HepG2 (cell line): Measurements from ENCODE around the gene MCF2L. TPM values are rescaled to one million over a fixed set of nuclear protein-coding genes. Genes with fewer than 3 reads are reported as not detected.

Experiments
- ATAC-seq: fragments of 200-7000 bp; cut with Tn5 transposase; 3 replicates; pipeline ENCODE4 v1.9.1; 2020; ENCODE audit warnings: mild to moderate bottlenecking, moderate library complexity
- BruUV-seq: library from RNA; stranded (reverse); fragments of 400-500 nt; replicated peaks from 2 replicates; lab custom pipeline; 2021; lab: Mats Ljungman, UMichigan
- CTCF ChIA-PET: fragments of 300-600 bp; formaldehyde crosslinking; extraction: SDS; loops from one replicate; lab custom pipeline; 2021; ENCODE audit warnings: low total read pairs, inconsistent platforms, low intra/inter-chr PET ratio; lab: Yijun Ruan, JAX
- POLR2A ChIA-PET: fragments of 350-600 bp; sonication (Branson Sonifier 250); formaldehyde crosslinking; loops from one replicate; lab custom pipeline; 2020; ENCODE audit warnings: antibody characterized with exemption, inconsistent platforms; lab: Yijun Ruan, JAX
- DNase-seq: peaks from one replicate; pipeline ENCODE4 v3.0.0-alpha.2; 2015; ENCODE audit warnings: low spot score
- FAIRE-seq: peaks from 3 replicates; lab custom pipeline; 2011; peaks lifted over from hg19 to GRCh38; lab: Jason Lieb, UNC
- H2AFZ ChIP-seq: one replicate; pipeline ENCODE4 v1.6.1; 2011; ENCODE audit warnings: low read length, inconsistent platforms
- H3K27ac ChIP-seq: fragments of 300-600 bp; 3 replicates; pipeline ENCODE4 v1.8.0; 2011; ENCODE audit warnings: mixed run types, mild to moderate bottlenecking, mixed read lengths, low read length, inconsistent platforms; ENCODE audit not compliant: insufficient read depth; ENCODE audit errors: extremely low read length
- H3K27me3 ChIP-seq, 2 experiments: fragments of 200-600 bp in 1 of 2; 2 replicates in 1 of 2; 3 replicates in 1 of 2; pipeline versions ENCODE4 v1.6.0 to v1.8.0; 2011; ENCODE audit warnings: low read length in 2 of 2, mild to moderate bottlenecking in 2 of 2, moderate library complexity in 2 of 2, inconsistent platforms in 1 of 2; ENCODE audit not compliant: insufficient read depth in 2 of 2, control insufficient read depth in 1 of 2
- H3K36me3 ChIP-seq, 2 experiments: fragments of 200-600 bp in 1 of 2; replicated peaks in 1 of 2; 2 replicates in 1 of 2; 3 replicates in 1 of 2; pipeline versions ENCODE4 v1.5.1 to v1.8.0; 2011; ENCODE audit warnings: low read length in 2 of 2, inconsistent platforms in 1 of 2; ENCODE audit not compliant: insufficient read depth in 2 of 2, control insufficient read depth in 1 of 2
- H3K4me1 ChIP-seq: 2 replicates; pipeline ENCODE4 v1.5.1; 2012; ENCODE audit warnings: low read length, inconsistent platforms; ENCODE audit not compliant: insufficient read depth
- H3K4me2 ChIP-seq: 2 replicates; pipeline ENCODE4 v1.6.0; 2011; ENCODE audit warnings: low read depth, low read length, inconsistent platforms
- H3K4me3 ChIP-seq, 3 experiments: fragments of 200-600 bp in 1 of 3; sonication (generic), shearing (Covaris generic) in 1 of 3; replicated peaks in 1 of 3; 2 replicates each; pipeline ENCODE4 v1.5.1; 2011 to 2016; ENCODE audit warnings: low read length in 3 of 3, inconsistent platforms in 2 of 3, low read depth in 2 of 3, mild to moderate bottlenecking in 2 of 3, control low read depth in 1 of 3, mixed read lengths in 1 of 3; ENCODE audit not compliant: insufficient read depth in 1 of 3
- H3K79me2 ChIP-seq: one replicate; pipeline ENCODE4 v1.6.1; 2011; ENCODE audit warnings: low read length, inconsistent platforms; ENCODE audit not compliant: insufficient read depth
- H3K9ac ChIP-seq: 2 replicates; pipeline ENCODE4 v1.6.0; 2011; ENCODE audit warnings: mild to moderate bottlenecking, low read depth, low read length, inconsistent platforms; ENCODE audit not compliant: insufficient read depth
- H3K9me3 ChIP-seq: 2 replicates; pipeline ENCODE4 v1.5.1; 2012; ENCODE audit warnings: mild to moderate bottlenecking, low read length
- H4K20me1 ChIP-seq: 2 replicates; pipeline ENCODE4 v1.6.0; 2011; ENCODE audit warnings: inconsistent platforms, mild to moderate bottlenecking, low read length, moderate library complexity; ENCODE audit not compliant: insufficient read depth
- ERF ChIP-seq: IDR thresholded peaks from 2 replicates; pipeline ENCODE4 v1.6.1; 2018; ENCODE audit warnings: missing biosample characterization, missing genetic modification reagents
- KLF15 ChIP-seq: sonication (generic); formaldehyde crosslinking; IDR thresholded peaks from 2 replicates; pipeline ENCODE4 v1.8.1; 2023; ENCODE audit warnings: borderline replicate concordance, mild to moderate bottlenecking, inconsistent platforms, missing genetic modification reagents, mixed read lengths
- MED8 ChIP-seq: sonication (generic); formaldehyde crosslinking; IDR thresholded peaks from 2 replicates; pipeline ENCODE4 v1.8.1; 2023; ENCODE audit warnings: mild to moderate bottlenecking, missing genetic modification reagents; ENCODE audit not compliant: insufficient replicate concordance
- MXI1 ChIP-seq: IDR thresholded peaks from 3 replicates; pipeline ENCODE4 v1.6.1; 2012; ENCODE audit warnings: low read depth, low read length, inconsistent platforms, borderline replicate concordance
- PHB2 ChIP-seq: fragments of 450-650 bp; IDR thresholded peaks from 2 replicates; pipeline ENCODE4 v1.6.1; 2018; ENCODE audit not compliant: partially characterized antibody
- ZNF234 ChIP-seq: sonication (generic); formaldehyde crosslinking; conservative IDR thresholded peaks from 2 replicates; pipeline ENCODE4 v1.5.1; 2020; ENCODE audit warnings: mild to moderate bottlenecking, missing genetic modification reagents
- ZNF256 ChIP-seq: sonication (generic); formaldehyde crosslinking; conservative IDR thresholded peaks from 2 replicates; pipeline ENCODE4 v1.4.0; 2020; ENCODE audit warnings: missing genetic modification reagents
- ZNF570 ChIP-seq: sonication (generic); formaldehyde crosslinking; IDR thresholded peaks from 2 replicates; pipeline ENCODE4 v1.4.0; 2020; ENCODE audit warnings: mild to moderate bottlenecking, missing genetic modification reagents, borderline replicate concordance
- ZSCAN21 ChIP-seq: sonication (generic); formaldehyde crosslinking; IDR thresholded peaks from 2 replicates; pipeline ENCODE4 v1.8.0; 2022; ENCODE audit warnings: mild to moderate bottlenecking, missing genetic modification reagents, moderate library complexity, borderline replicate concordance
- WGBS: methylation state at CpG from one replicate; pipeline ENCODE4 v1.1.6; 2017; ENCODE audit warnings: low lambda C conversion rate; 5-methylcytosine and 5-hydroxymethylcytosine counted together
- in situ Hi-C: cut with HindIII; loops from 2 replicates; pipeline ENCODE4 v1.10.0; 2017; ENCODE audit warnings: low pct_unique_long_range_greater_than_20kb; ENCODE audit not compliant: extremely low pct_ligation_motif_present
- intact Hi-C: fragments of 100-400 bp; cut with micrococcal nuclease; formaldehyde crosslinking; loops from one replicate; pipeline ENCODE4 v1.10.0; 2022; ENCODE audit not compliant: unreplicated experiment
- polyA plus RNA-seq, 8 experiments: library from polyadenylated mRNA; depleted of rRNA in 3 of 8; stranded (reverse) in 7 of 8; unstranded in 1 of 8; fragments of >200 nt; fragmentation: Illumina TruSeq in 4 of 8; extraction: Trizol in 4 of 8; gene quantifications; 2 replicates each; pipeline versions ENCODE4 v1.2.1 to v1.2.3, GENCODE V29; 2011 to 2016; ENCODE audit warnings: low read depth in 4 of 8, missing spikeins in 1 of 8, mixed read lengths in 1 of 8; ENCODE audit not compliant: insufficient read depth in 1 of 8
- total RNA-seq, 5 experiments: library from RNA; depleted of rRNA; stranded (reverse); fragments of >200 nt; fragmentation: Illumina TruSeq; extraction: Trizol; gene quantifications; 2 replicates each; pipeline ENCODE4 v1.2.3, GENCODE V29; 2016; ENCODE audit warnings: low read depth in 1 of 5
- TF ChIP-seq, protein P1 (sequence below): sonication (generic); formaldehyde crosslinking; IDR thresholded peaks from 2 replicates; pipeline ENCODE4 v1.4.0; 2020; ENCODE audit warnings: mild to moderate bottlenecking, missing genetic modification reagents
- TF ChIP-seq, protein P2 (sequence below): fragments of 450-650 bp; IDR thresholded peaks from 2 replicates; pipeline ENCODE4 v1.6.1; 2017; ENCODE audit warnings: mild to moderate bottlenecking
- TF ChIP-seq, protein P3 (sequence below): sonication (generic); formaldehyde crosslinking; IDR thresholded peaks from 2 replicates; pipeline ENCODE4 v1.5.1; 2020; ENCODE audit warnings: mild to moderate bottlenecking, missing genetic modification reagents, moderate library complexity
- TF ChIP-seq, protein P4 (sequence below): IDR thresholded peaks from 2 replicates; pipeline ENCODE4 v1.6.1; 2012; ENCODE audit warnings: low read depth, low read length, improper control_type of control experiment

The MCF2L gene
- total and polyA plus RNA-seq, 2 of the 13 experiments (the other 11 are each of a cell fraction or from before 2014, with no cell fraction given): 19.4 to 28.4 TPM

DNA sequence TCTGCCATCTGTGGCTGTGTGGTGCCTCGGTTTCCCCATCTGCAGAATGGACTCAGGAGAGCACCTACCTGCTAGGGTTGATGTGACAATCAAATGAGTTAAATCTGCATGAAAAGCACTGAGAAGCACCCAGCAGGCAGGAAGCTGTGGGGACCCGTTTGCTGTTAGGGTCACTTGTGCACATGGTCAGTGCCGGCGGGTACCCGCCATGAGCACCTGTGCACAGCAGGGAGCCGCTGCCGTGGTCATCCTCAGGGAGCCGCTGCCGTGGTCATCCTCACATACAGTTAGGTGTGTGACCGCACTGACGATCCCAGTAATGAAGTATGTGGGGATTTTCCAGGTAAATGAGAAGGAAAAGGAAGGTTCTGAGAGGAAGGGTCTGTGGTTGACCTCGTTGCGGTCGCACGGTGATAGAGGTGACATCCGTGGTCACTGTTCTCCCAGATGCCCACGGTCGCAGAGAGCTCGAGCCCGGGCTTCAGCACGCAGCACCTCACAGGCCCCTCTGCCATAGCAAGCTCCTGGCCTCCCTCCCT, 6.5 kb downstream of the MCF2L start:
- no peak overlapping the region for H3K4me3 ChIP-seq
- H3K79me2 ChIP-seq: peaks cover 21% of the 10 kb centered on the region
- H3K4me2 ChIP-seq: no peak overlapping the region
- FAIRE-seq (no peak), DNase-seq (no peak), ATAC-seq (no peak)
- ChIA-PET CTCF (no interaction called here), POLR2A (no interaction called here)
- intact Hi-C loops (no loop called here), in situ Hi-C loops (no loop called here)
- WGBS: 97% methylated on average over 16 of the region's 21 CpGs
- no peaks in the 10 kb centered on the region for H3K9me3 ChIP-seq
- no peaks in the 10 kb centered on the region for H3K27me3 ChIP-seq
- peaks cover 19% of the 10 kb centered on the region for H3K4me1 ChIP-seq
- H4K20me1 ChIP-seq: no peaks in the 10 kb centered on the region; the same call in 1 of the 2 replicates
- H2AFZ ChIP-seq: no peak overlapping the region
- BruUV-seq: no TSS peak
- no peak overlapping the region for H3K9ac ChIP-seq
- peaks cover 3 to 9% of the 10 kb centered on the region in 2 experiments; a peak in 3 of 5 replicates for H3K36me3 ChIP-seq
- H3K27ac ChIP-seq: no peak overlapping the region
- no peak for TF ChIP-seq KLF15
- TF ChIP-seq MXI1: no peak
- no peak for TF ChIP-seq ZNF256 (CRISPR knock-in tag)
- TF ChIP-seq, protein P1, sequence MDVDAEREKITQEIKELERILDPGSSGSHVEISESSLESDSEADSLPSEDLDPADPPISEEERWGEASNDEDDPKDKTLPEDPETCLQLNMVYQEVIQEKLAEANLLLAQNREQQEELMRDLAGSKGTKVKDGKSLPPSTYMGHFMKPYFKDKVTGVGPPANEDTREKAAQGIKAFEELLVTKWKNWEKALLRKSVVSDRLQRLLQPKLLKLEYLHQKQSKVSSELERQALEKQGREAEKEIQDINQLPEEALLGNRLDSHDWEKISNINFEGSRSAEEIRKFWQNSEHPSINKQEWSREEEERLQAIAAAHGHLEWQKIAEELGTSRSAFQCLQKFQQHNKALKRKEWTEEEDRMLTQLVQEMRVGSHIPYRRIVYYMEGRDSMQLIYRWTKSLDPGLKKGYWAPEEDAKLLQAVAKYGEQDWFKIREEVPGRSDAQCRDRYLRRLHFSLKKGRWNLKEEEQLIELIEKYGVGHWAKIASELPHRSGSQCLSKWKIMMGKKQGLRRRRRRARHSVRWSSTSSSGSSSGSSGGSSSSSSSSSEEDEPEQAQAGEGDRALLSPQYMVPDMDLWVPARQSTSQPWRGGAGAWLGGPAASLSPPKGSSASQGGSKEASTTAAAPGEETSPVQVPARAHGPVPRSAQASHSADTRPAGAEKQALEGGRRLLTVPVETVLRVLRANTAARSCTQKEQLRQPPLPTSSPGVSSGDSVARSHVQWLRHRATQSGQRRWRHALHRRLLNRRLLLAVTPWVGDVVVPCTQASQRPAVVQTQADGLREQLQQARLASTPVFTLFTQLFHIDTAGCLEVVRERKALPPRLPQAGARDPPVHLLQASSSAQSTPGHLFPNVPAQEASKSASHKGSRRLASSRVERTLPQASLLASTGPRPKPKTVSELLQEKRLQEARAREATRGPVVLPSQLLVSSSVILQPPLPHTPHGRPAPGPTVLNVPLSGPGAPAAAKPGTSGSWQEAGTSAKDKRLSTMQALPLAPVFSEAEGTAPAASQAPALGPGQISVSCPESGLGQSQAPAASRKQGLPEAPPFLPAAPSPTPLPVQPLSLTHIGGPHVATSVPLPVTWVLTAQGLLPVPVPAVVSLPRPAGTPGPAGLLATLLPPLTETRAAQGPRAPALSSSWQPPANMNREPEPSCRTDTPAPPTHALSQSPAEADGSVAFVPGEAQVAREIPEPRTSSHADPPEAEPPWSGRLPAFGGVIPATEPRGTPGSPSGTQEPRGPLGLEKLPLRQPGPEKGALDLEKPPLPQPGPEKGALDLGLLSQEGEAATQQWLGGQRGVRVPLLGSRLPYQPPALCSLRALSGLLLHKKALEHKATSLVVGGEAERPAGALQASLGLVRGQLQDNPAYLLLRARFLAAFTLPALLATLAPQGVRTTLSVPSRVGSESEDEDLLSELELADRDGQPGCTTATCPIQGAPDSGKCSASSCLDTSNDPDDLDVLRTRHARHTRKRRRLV: no peak
- TF ChIP-seq, protein P2, sequence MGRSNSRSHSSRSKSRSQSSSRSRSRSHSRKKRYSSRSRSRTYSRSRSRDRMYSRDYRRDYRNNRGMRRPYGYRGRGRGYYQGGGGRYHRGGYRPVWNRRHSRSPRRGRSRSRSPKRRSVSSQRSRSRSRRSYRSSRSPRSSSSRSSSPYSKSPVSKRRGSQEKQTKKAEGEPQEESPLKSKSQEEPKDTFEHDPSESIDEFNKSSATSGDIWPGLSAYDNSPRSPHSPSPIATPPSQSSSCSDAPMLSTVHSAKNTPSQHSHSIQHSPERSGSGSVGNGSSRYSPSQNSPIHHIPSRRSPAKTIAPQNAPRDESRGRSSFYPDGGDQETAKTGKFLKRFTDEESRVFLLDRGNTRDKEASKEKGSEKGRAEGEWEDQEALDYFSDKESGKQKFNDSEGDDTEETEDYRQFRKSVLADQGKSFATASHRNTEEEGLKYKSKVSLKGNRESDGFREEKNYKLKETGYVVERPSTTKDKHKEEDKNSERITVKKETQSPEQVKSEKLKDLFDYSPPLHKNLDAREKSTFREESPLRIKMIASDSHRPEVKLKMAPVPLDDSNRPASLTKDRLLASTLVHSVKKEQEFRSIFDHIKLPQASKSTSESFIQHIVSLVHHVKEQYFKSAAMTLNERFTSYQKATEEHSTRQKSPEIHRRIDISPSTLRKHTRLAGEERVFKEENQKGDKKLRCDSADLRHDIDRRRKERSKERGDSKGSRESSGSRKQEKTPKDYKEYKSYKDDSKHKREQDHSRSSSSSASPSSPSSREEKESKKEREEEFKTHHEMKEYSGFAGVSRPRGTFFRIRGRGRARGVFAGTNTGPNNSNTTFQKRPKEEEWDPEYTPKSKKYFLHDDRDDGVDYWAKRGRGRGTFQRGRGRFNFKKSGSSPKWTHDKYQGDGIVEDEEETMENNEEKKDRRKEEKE: no peak
- TF ChIP-seq, protein P3, sequence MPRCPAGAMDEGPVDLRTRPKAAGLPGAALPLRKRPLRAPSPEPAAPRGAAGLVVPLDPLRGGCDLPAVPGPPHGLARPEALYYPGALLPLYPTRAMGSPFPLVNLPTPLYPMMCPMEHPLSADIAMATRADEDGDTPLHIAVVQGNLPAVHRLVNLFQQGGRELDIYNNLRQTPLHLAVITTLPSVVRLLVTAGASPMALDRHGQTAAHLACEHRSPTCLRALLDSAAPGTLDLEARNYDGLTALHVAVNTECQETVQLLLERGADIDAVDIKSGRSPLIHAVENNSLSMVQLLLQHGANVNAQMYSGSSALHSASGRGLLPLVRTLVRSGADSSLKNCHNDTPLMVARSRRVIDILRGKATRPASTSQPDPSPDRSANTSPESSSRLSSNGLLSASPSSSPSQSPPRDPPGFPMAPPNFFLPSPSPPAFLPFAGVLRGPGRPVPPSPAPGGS (CRISPR knock-in tag): no peak
- no peak for TF ChIP-seq MED8
- TF ChIP-seq ERF (CRISPR knock-in tag): no peak
- TF ChIP-seq ZSCAN21 (CRISPR knock-in tag): no peak
- TF ChIP-seq, protein P4, sequence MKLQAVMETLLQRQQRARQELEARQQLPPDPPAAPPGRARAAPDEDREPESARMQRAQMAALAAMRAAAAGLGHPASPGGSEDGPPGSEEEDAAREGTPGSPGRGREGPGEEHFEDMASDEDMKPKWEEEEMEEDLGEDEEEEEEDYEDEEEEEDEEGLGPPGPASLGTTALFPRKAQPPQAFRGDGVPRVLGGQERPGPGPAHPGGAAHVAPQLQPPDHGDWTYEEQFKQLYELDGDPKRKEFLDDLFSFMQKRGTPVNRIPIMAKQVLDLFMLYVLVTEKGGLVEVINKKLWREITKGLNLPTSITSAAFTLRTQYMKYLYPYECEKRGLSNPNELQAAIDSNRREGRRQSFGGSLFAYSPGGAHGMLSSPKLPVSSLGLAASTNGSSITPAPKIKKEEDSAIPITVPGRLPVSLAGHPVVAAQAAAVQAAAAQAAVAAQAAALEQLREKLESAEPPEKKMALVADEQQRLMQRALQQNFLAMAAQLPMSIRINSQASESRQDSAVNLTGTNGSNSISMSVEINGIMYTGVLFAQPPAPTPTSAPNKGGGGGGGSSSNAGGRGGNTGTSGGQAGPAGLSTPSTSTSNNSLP: no peak
- TF ChIP-seq PHB2: no peak
- TF ChIP-seq ZNF234 (CRISPR knock-in tag): no peak
- no peak for TF ChIP-seq ZNF570 (CRISPR knock-in tag)
